IPS DF 6.9 (cell line): ENCODE data around the gene MKI67.

ENCODE experiments used
- DNase-seq: peaks from one replicate; pipeline ENCODE4 v3.0.0-alpha.2; 2013; ENCODE audit warnings: low read depth, low spot score
- H3K27ac ChIP-seq: one replicate; pipeline ENCODE4 v1.5.1; 2013; ENCODE audit warnings: low read length, control low read depth
- H3K27me3 ChIP-seq: 2 replicates; pipeline ENCODE4 v1.6.1; 2013; ENCODE audit warnings: mild to moderate bottlenecking, low read length; ENCODE audit not compliant: control insufficient read depth, insufficient read depth
- H3K36me3 ChIP-seq: 2 replicates; pipeline ENCODE4 v1.6.1; 2013; ENCODE audit warnings: low read length; ENCODE audit not compliant: control insufficient read depth, insufficient read depth
- H3K4me1 ChIP-seq: 2 replicates; pipeline ENCODE4 v1.6.1; 2013; ENCODE audit warnings: low read length; ENCODE audit not compliant: control insufficient read depth, insufficient read depth
- H3K4me3 ChIP-seq: 2 replicates; pipeline ENCODE4 v1.5.1; 2013; ENCODE audit warnings: mild to moderate bottlenecking, low read length
- H3K9me3 ChIP-seq: 2 replicates; pipeline ENCODE4 v1.6.1; 2013; ENCODE audit warnings: low read length, inconsistent platforms; ENCODE audit not compliant: control insufficient read depth, insufficient read depth
- WGBS: extraction: QIAGEN DNeasy Blood & Tissue Kit; methylation state at CpG from one replicate; pipeline ENCODE4 v1.1.7; 2013; ENCODE audit warnings: mixed read lengths, missing lambda C conversion rate; ENCODE audit not compliant: insufficient read length, insufficient coverage; 5-methylcytosine and 5-hydroxymethylcytosine counted together

The MKI67 gene

GRCh38 chr10:128060341-128061250, 65.6 kb downstream of the MKI67 start:
- H3K4me1 ChIP-seq, result peaks cover 10% of the 10 kb centered on the region
- no CpG with 5 or more reads among the region's 9 CpGs for WGBS
- H3K27me3 ChIP-seq, result no peaks in the 10 kb centered on the region
- no peak overlapping the region for H3K4me3 ChIP-seq
- H3K9me3 ChIP-seq, result no peaks in the 10 kb centered on the region
- H3K27ac ChIP-seq, result no peak overlapping the region
- H3K36me3 ChIP-seq, result no peaks in the 10 kb centered on the region
- no peak for DNase-seq

GRCh38 chr10:128059982-128060293, 66.3 kb downstream of the MKI67 start:
- H3K27me3 ChIP-seq, result no peaks in the 10 kb centered on the region
- no peak for DNase-seq
- H3K27ac ChIP-seq, result no peak overlapping the region
- H3K9me3 ChIP-seq, result no peaks in the 10 kb centered on the region
- peaks cover 10% of the 10 kb centered on the region for H3K4me1 ChIP-seq
- no peaks in the 10 kb centered on the region for H3K36me3 ChIP-seq
- H3K4me3 ChIP-seq, result no peak overlapping the region
- WGBS, result 100% methylated on average over 1 of the region's 1 CpG

GRCh38 chr10:128059266-128059981, 66.8 kb downstream of the MKI67 start:
- Histone ChIP-seq H3K36me3 (no peaks in the 10 kb centered on the region), H3K27me3 (no peaks in the 10 kb centered on the region), H3K27ac (no peak overlapping the region), H3K9me3 (no peaks in the 10 kb centered on the region), H3K4me1 (peaks cover 10% of the 10 kb centered on the region), H3K4me3 (no peak overlapping the region)
- WGBS, result 100% methylated on average over 1 of the region's 15 CpGs
- DNase-seq, result no peak

- Histone ChIP-seq H3K4me3 (no peak overlapping the region), H3K27me3 (no peaks in the 10 kb centered on the region), H3K36me3 (no peaks in the 10 kb centered on the region), H3K27ac (no peak overlapping the region), H3K4me1 (peaks cover 8% of the 10 kb centered on the region), H3K9me3 (no peaks in the 10 kb centered on the region)
- DNase-seq, result no peak
Observed at GRCh38 chr10:128058750-128059134, 67.5 kb downstream of the MKI67 start.

DNA sequence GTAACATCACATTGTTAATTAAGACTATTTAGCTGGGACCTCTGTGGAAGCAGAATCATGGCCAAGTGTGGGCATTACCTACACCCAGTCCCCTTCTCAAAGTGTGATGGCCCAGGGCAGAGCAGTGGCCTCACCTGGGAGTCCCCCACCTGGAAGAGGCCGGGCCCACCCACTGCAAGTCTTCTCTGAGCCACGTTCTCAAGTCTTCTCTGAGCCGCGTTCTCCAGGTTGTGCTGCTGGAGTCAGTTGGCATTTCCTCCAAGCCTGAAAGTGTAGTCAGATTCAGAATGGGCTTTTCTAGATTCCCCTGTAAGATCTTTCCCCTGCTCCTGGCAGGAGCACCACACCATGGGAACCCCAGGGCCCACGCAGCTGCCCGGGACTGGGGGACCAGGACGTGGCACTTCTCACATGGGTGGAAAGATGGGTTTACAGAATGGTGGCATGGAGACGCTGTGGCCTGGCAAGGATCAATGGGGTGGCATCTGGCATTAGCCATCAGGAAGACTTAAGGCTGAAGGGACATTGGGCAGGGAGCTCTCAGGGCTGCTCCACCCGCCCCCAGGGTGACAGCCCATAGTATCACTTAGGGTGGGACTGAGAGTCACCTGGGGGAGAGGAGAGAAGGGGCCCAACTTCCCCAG, 68.0 kb downstream of the MKI67 start:
- Histone ChIP-seq H3K9me3 (no peaks in the 10 kb centered on the region), H3K27me3 (no peaks in the 10 kb centered on the region), H3K4me1 (peaks cover 8% of the 10 kb centered on the region), H3K27ac (no peak overlapping the region), H3K4me3 (no peak overlapping the region), H3K36me3 (no peaks in the 10 kb centered on the region)
- no CpG with 5 or more reads among the region's 9 CpGs for WGBS
- DNase-seq, result no peak

DNA sequence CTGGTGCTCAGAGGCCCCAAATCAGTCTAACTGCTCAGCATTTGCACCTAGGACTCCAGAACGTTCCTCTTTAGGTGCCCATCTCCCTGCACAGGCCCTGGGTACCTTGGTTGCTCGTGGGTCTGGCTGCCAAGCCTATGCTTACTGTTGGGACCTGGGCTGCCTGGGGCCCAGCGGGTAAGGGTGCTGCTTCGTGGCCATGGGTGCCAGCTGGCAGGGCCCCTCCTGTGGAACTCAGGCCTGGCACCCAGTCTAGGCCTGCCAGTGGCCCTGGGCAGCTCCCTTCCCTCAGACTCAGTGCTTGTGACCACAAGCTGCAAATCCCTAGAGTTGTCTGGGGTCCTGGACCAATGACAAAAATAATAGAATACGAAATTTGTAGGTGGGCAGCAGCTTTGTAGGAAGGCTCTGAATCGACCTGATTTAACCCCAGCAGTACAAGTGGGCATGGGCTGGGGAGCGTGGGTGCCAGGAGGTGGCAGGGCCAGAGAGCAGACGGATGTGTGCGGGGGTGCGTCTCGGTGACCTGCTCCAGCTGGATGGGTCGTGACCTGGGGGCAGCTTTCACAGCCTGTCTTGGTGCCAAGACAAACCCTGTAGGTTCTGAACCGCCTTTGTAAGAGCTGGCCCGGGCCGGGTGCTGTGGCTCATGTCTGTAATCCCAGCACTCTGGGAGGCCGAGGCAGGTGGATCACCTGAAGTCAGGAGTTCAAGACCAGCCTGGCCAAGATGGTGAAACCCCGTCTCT, 69.7 kb downstream of the MKI67 start:
- Histone ChIP-seq H3K36me3 (no peaks in the 10 kb centered on the region), H3K4me1 (no peaks in the 10 kb centered on the region), H3K27ac (no peak overlapping the region), H3K9me3 (no peaks in the 10 kb centered on the region), H3K27me3 (no peaks in the 10 kb centered on the region), H3K4me3 (no peak overlapping the region)
- DNase-seq, result no peak
- WGBS, result no CpG with 5 or more reads among the region's 17 CpGs

DNA sequence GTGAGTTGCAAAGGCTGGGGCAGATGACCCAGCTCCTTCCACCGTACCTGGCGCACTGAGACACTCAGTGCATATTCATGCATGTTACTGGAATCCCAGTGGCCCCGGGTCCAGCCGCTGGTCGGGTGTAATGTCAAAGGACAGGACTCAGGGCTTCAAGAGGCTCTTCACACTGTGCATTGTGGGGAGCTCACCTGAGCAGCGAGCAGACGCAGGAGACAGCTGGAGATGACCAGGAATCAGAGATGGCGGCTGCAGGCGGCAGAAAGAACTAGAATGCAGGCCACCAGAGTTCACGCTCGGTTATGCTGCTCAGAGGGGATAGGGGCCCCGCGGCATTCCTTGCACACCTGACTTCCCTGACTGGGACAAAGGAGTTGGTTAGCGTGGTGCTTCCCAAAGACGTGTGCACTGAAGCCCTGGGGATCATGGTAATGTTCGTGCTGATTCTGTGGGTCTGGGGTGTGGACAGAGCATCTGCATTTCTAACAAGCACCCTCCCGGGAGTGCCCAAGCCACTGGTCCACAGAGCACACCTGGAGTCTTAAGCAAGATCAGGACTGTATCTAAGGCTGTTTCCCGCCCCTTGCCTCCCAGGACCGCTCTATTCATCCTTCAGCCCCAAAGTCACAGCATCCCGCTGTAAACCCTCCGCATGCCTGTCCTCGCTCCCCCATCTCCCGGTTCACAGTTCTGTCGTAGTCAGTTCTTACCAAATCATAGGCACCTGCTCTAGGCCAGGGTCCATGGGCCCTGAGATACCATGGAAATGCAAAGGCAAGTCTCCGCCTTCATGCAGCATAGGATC, 71.0 kb downstream of the MKI67 start:
- Histone ChIP-seq H3K4me1 (no peaks in the 10 kb centered on the region), H3K27ac (no peak overlapping the region), H3K36me3 (no peaks in the 10 kb centered on the region), H3K9me3 (no peaks in the 10 kb centered on the region), H3K27me3 (no peaks in the 10 kb centered on the region), H3K4me3 (no peak overlapping the region)
- DNase-seq, result no peak
- no CpG with 5 or more reads among the region's 25 CpGs for WGBS

- Histone ChIP-seq H3K9me3 (no peaks in the 10 kb centered on the region), H3K27me3 (no peaks in the 10 kb centered on the region), H3K36me3 (no peaks in the 10 kb centered on the region), H3K4me3 (no peak overlapping the region), H3K4me1 (no peaks in the 10 kb centered on the region), H3K27ac (no peak overlapping the region)
- no peak for DNase-seq
- WGBS, result no CpG with 5 or more reads among the region's 16 CpGs
Observed at GRCh38 chr10:128054163-128054970, 71.9 kb downstream of the MKI67 start.

GRCh38 chr10:128053356-128053755, 72.9 kb downstream of the MKI67 start:
- H3K36me3 ChIP-seq, result no peaks in the 10 kb centered on the region
- no peaks in the 10 kb centered on the region for H3K9me3 ChIP-seq
- H3K27me3 ChIP-seq, result no peaks in the 10 kb centered on the region
- no CpG with 5 or more reads among the region's 7 CpGs for WGBS
- DNase-seq, result no peak
- H3K4me1 ChIP-seq, result no peaks in the 10 kb centered on the region
- H3K4me3 ChIP-seq, result no peak overlapping the region
- H3K27ac ChIP-seq, result no peak overlapping the region
